Spinal cord (tissue), 10 donors: ENCODE measurements around the gene CDH2. TPM values are rescaled to one million over a fixed set of nuclear protein-coding genes. Genes with fewer than 3 reads are reported as not detected.

Experiments
- DNase-seq, 6 donors: peaks; one replicate each; pipeline versions ENCODE4 v3.0.0 to v3.0.0-alpha.2; 2013 to 2015; ENCODE audit warnings: low spot score in 6 of 6, low read depth in 4 of 6
- H3K27ac ChIP-seq: one replicate; pipeline ENCODE4 v1.5.1; 2013; ENCODE audit warnings: low read depth, low read length, control low read depth
- H3K27me3 ChIP-seq: one replicate; pipeline ENCODE4 v1.6.1; 2013; ENCODE audit warnings: low read length; ENCODE audit not compliant: control insufficient read depth, insufficient read depth
- H3K36me3 ChIP-seq: one replicate; pipeline ENCODE4 v1.6.1; 2013; ENCODE audit warnings: low read length; ENCODE audit not compliant: control insufficient read depth, insufficient read depth
- H3K4me1 ChIP-seq: one replicate; pipeline ENCODE4 v1.6.1; 2013; ENCODE audit warnings: low read length; ENCODE audit not compliant: control insufficient read depth, insufficient read depth
- H3K4me3 ChIP-seq: one replicate; pipeline ENCODE4 v1.5.1; 2013; ENCODE audit warnings: low read depth, low read length, control low read depth
- H3K9me3 ChIP-seq: one replicate; pipeline ENCODE4 v1.6.1; 2013; ENCODE audit warnings: low read length; ENCODE audit not compliant: control insufficient read depth, insufficient read depth
- WGBS: methylation state at CpG from one replicate; pipeline ENCODE4 v1.1.5; 2013; ENCODE audit warnings: missing lambda C conversion rate; ENCODE audit not compliant: insufficient coverage; 5-methylcytosine and 5-hydroxymethylcytosine counted together
- polyA plus RNA-seq, 2 donors: library from polyadenylated mRNA; unstranded; fragments of 120-200 nt; gene quantifications; one replicate each; pipeline ENCODE4 v1.2.1, GENCODE V29; 2013; ENCODE audit not compliant: insufficient read length in 2 of 2
- total RNA-seq, 2 donors: library from RNA; depleted of rRNA in 1 of 2; stranded (reverse); fragments of 120-200 nt in 1 of 2; fragments of >200 nt in 1 of 2; gene quantifications; one replicate each; pipeline versions ENCODE4 v1.2.3 to v1.2.4, GENCODE V29; 2013 to 2014
- donor health status: healthy.

CDH2 gene
- total and polyA plus RNA-seq, 4 donors = 58.9 to 142 (median 107) TPM

GRCh38 chr18:28005164-28005563, 171.8 kb downstream of the CDH2 start:
- no peak overlapping the region for H3K4me3 ChIP-seq
- no peak for DNase-seq
- H3K9me3 ChIP-seq = no peaks in the 10 kb centered on the region
- WGBS = 69% methylated on average over 5 of the region's 7 CpGs
- H3K36me3 ChIP-seq = peaks cover 8% of the 10 kb centered on the region
- H3K27me3 ChIP-seq = no peaks in the 10 kb centered on the region
- H3K27ac ChIP-seq = no peak overlapping the region
- H3K4me1 ChIP-seq = no peaks in the 10 kb centered on the region

- H3K9me3 ChIP-seq = no peaks in the 10 kb centered on the region
- no CpG with 5 or more reads among the region's 1 CpG for WGBS
- H3K4me3 ChIP-seq = no peak overlapping the region
- peaks cover 10% of the 10 kb centered on the region for H3K36me3 ChIP-seq
- H3K4me1 ChIP-seq = no peaks in the 10 kb centered on the region
- no peaks in the 10 kb centered on the region for H3K27me3 ChIP-seq
- no peak overlapping the region for H3K27ac ChIP-seq
- DNase-seq = peak in 1 of 6 donors; percentile 35
Observed at GRCh38 chr18:28004606-28005005, 172.3 kb downstream of the CDH2 start.

GRCh38 chr18:28003451-28003850, 173.5 kb downstream of the CDH2 start:
- no peak for DNase-seq
- no peaks in the 10 kb centered on the region for H3K27me3 ChIP-seq
- peaks cover 18% of the 10 kb centered on the region for H3K36me3 ChIP-seq
- H3K4me1 ChIP-seq = no peaks in the 10 kb centered on the region
- no peak overlapping the region for H3K4me3 ChIP-seq
- H3K9me3 ChIP-seq = no peaks in the 10 kb centered on the region
- WGBS = 80% methylated on average over 1 of the region's 5 CpGs
- no peak overlapping the region for H3K27ac ChIP-seq

GRCh38 chr18:28002841-28003240, 174.1 kb downstream of the CDH2 start:
- Histone ChIP-seq H3K27me3 (no peaks in the 10 kb centered on the region), H3K4me3 (no peak overlapping the region), H3K4me1 (no peaks in the 10 kb centered on the region), H3K9me3 (no peaks in the 10 kb centered on the region), H3K27ac (no peak overlapping the region), H3K36me3 (peaks cover 21% of the 10 kb centered on the region)
- WGBS = no CpG with 5 or more reads among the region's 5 CpGs
- no peak for DNase-seq

- Histone ChIP-seq H3K4me1 (no peaks in the 10 kb centered on the region), H3K27me3 (no peaks in the 10 kb centered on the region), H3K9me3 (no peaks in the 10 kb centered on the region), H3K4me3 (no peak overlapping the region), H3K27ac (no peak overlapping the region), H3K36me3 (peaks cover 17% of the 10 kb centered on the region)
- no peak for DNase-seq
- WGBS = no CpG with 5 or more reads among the region's 3 CpGs
Observed at GRCh38 chr18:27996801-27997272, 180.1 kb downstream of the CDH2 start.

GRCh38 chr18:27995770-27996502, 181.0 kb downstream of the CDH2 start:
- H3K4me1 ChIP-seq = no peaks in the 10 kb centered on the region
- WGBS = 97% methylated on average over 3 of the region's 6 CpGs
- no peak overlapping the region for H3K27ac ChIP-seq
- H3K36me3 ChIP-seq = peaks cover 17% of the 10 kb centered on the region
- no peak overlapping the region for H3K4me3 ChIP-seq
- DNase-seq = no peak
- H3K9me3 ChIP-seq = no peaks in the 10 kb centered on the region
- no peaks in the 10 kb centered on the region for H3K27me3 ChIP-seq

GRCh38 chr18:27994571-27994970, 182.4 kb downstream of the CDH2 start:
- peaks cover 15% of the 10 kb centered on the region for H3K36me3 ChIP-seq

GRCh38 chr18:27991391-27991790, 185.5 kb downstream of the CDH2 start:
- Histone ChIP-seq H3K36me3 (peaks cover 4% of the 10 kb centered on the region), H3K4me3 (no peak overlapping the region), H3K27me3 (no peaks in the 10 kb centered on the region), H3K9me3 (no peaks in the 10 kb centered on the region), H3K27ac (no peak overlapping the region), H3K4me1 (no peaks in the 10 kb centered on the region)
- no CpG with 5 or more reads among the region's 2 CpGs for WGBS
- no peak for DNase-seq

More at GRCh38 chr18:27994571-27994970, 182.4 kb downstream of the CDH2 start:
- Histone ChIP-seq H3K4me3 (no peak overlapping the region), H3K9me3 (no peaks in the 10 kb centered on the region), H3K27ac (no peak overlapping the region), H3K27me3 (no peaks in the 10 kb centered on the region), H3K4me1 (no peaks in the 10 kb centered on the region)
- DNase-seq = no peak
- no CpG with 5 or more reads among the region's 3 CpGs for WGBS

- H3K27ac ChIP-seq = no peak overlapping the region
- H3K4me3 ChIP-seq = no peak overlapping the region
- H3K9me3 ChIP-seq = no peaks in the 10 kb centered on the region
- 42% methylated on average over 1 of the region's 7 CpGs for WGBS
- no peak for DNase-seq
- peaks cover 3% of the 10 kb centered on the region for H3K36me3 ChIP-seq
- H3K4me1 ChIP-seq = peaks cover 3% of the 10 kb centered on the region
- no peaks in the 10 kb centered on the region for H3K27me3 ChIP-seq
Observed at GRCh38 chr18:27985832-27986231, 191.1 kb downstream of the CDH2 start.

- H3K36me3 ChIP-seq = peaks cover 3% of the 10 kb centered on the region
- H3K9me3 ChIP-seq = no peaks in the 10 kb centered on the region
- peaks cover 3% of the 10 kb centered on the region for H3K4me1 ChIP-seq
- no peaks in the 10 kb centered on the region for H3K27me3 ChIP-seq
- no peak for DNase-seq
- H3K27ac ChIP-seq = no peak overlapping the region
- H3K4me3 ChIP-seq = no peak overlapping the region
Observed at GRCh38 chr18:27983780-27984179, 193.2 kb downstream of the CDH2 start.
